Stimulated activated naive B cell treated with anti-CD40 and anti-IgM and Interleukin-4, amounts not matched to agents 10 μg/mL and 1 μg/mL and 100 μg/mL, for 72 hours (primary cell): ENCODE data around the gene AGBL1.

Experiments used
- ATAC-seq, 2 donors: fragments of 150-1000 bp; cut with Tn5 transposase; replicated peaks; 2 replicates each; pipeline ENCODE4 v1.10.0; 2021; ENCODE audit warnings: moderate library complexity in 1 of 2
- DNase-seq: peaks from one replicate; pipeline ENCODE4 v3.0.0; 2021
- H3K27ac Mint-ChIP-seq: one replicate; pipeline ENCODE4 v1.8.0; 2022; ENCODE audit warnings: mild to moderate bottlenecking, mixed read lengths
- H3K27me3 Mint-ChIP-seq, 2 donors: one replicate each; pipeline ENCODE4 v1.8.0; 2022; ENCODE audit warnings: mixed read lengths in 2 of 2
- H3K36me3 Mint-ChIP-seq, 2 donors: one replicate each; pipeline ENCODE4 v1.8.0; 2022; ENCODE audit warnings: mixed read lengths in 2 of 2, mild to moderate bottlenecking in 1 of 2
- H3K4me1 Mint-ChIP-seq, 2 donors: one replicate each; pipeline ENCODE4 v1.8.0; 2022; ENCODE audit warnings: mixed read lengths in 2 of 2, mild to moderate bottlenecking in 1 of 2
- H3K4me3 Mint-ChIP-seq, 2 donors: one replicate each; pipeline ENCODE4 v1.8.0; 2022; ENCODE audit warnings: mild to moderate bottlenecking in 2 of 2, mixed read lengths in 2 of 2, moderate library complexity in 1 of 2
- H3K9me3 Mint-ChIP-seq, 2 donors: one replicate each; pipeline ENCODE4 v1.8.0; 2022; ENCODE audit warnings: mixed read lengths in 2 of 2, mild to moderate bottlenecking in 1 of 2

The AGBL1 gene

GRCh38 chr15:86676002-86676401, 596.3 kb downstream of the AGBL1 start:
- DNase-seq (no peak), ATAC-seq (no peak)
- Mint-ChIP-seq H3K36me3 (no peaks in the 10 kb centered on the region), H3K27me3 (peaks cover 0 to 3% of the 10 kb centered on the region in 2 donors), H3K4me1 (no peaks in the 10 kb centered on the region), H3K27ac (no peak overlapping the region), H3K9me3 (no peaks in the 10 kb centered on the region), H3K4me3 (no peak overlapping the region)

GRCh38 chr15:86677278-86677677, 597.6 kb downstream of the AGBL1 start:
- no peak for DNase-seq
- Mint-ChIP-seq H3K4me1 (no peaks in the 10 kb centered on the region), H3K4me3 (no peak overlapping the region), H3K27me3 (peaks cover 0 to 5% of the 10 kb centered on the region in 2 donors), H3K9me3 (no peaks in the 10 kb centered on the region), H3K27ac (no peak overlapping the region), H3K36me3 (no peaks in the 10 kb centered on the region)
- no peak for ATAC-seq

- Mint-ChIP-seq H3K4me1 (no peaks in the 10 kb centered on the region), H3K36me3 (no peaks in the 10 kb centered on the region), H3K27me3 (peaks cover 0 to 8% of the 10 kb centered on the region in 2 donors), H3K27ac (no peak overlapping the region), H3K9me3 (peaks cover 2 to 4% of the 10 kb centered on the region in 2 donors), H3K4me3 (no peak overlapping the region)
- DNase-seq (no peak), ATAC-seq (no peak)
Observed at GRCh38 chr15:86685263-86685662, 605.6 kb downstream of the AGBL1 start.

- Mint-ChIP-seq H3K36me3 (no peaks in the 10 kb centered on the region), H3K27ac (no peak overlapping the region), H3K9me3 (peaks cover 8 to 12% of the 10 kb centered on the region in 2 donors), H3K4me3 (no peak overlapping the region), H3K4me1 (no peaks in the 10 kb centered on the region), H3K27me3 (no peaks in the 10 kb centered on the region)
- ATAC-seq, result no peak
- no peak for DNase-seq
Observed at GRCh38 chr15:86689006-86689405, 609.3 kb downstream of the AGBL1 start.

GRCh38 chr15:86690566-86690965, 610.9 kb downstream of the AGBL1 start:
- ATAC-seq, result no peak

GRCh38 chr15:86691091-86691663, 611.5 kb downstream of the AGBL1 start:
- Mint-ChIP-seq H3K36me3 (no peaks in the 10 kb centered on the region), H3K27ac (no peak overlapping the region), H3K9me3 (peaks cover 9 to 19% of the 10 kb centered on the region in 2 donors), H3K27me3 (no peaks in the 10 kb centered on the region), H3K4me1 (no peaks in the 10 kb centered on the region), H3K4me3 (no peak overlapping the region)
- no peak for DNase-seq
- no peak for ATAC-seq

More at GRCh38 chr15:86690566-86690965, 610.9 kb downstream of the AGBL1 start:
- Mint-ChIP-seq H3K36me3 (no peaks in the 10 kb centered on the region), H3K4me3 (no peak overlapping the region), H3K4me1 (no peaks in the 10 kb centered on the region), H3K27me3 (no peaks in the 10 kb centered on the region), H3K9me3 (peaks cover 9 to 18% of the 10 kb centered on the region in 2 donors), H3K27ac (no peak overlapping the region)
- DNase-seq, result no peak

GRCh38 chr15:86700864-86701610, 621.4 kb downstream of the AGBL1 start:
- no peak for ATAC-seq
- no peaks in the 10 kb centered on the region for H3K36me3 Mint-ChIP-seq
- H3K4me3 Mint-ChIP-seq, result no peak overlapping the region
- no peak for DNase-seq
- H3K27ac Mint-ChIP-seq, result no peak overlapping the region
- peaks cover 0 to 4% of the 10 kb centered on the region in 2 donors for H3K27me3 Mint-ChIP-seq
- peaks cover 0 to 3% of the 10 kb centered on the region in 2 donors for H3K9me3 Mint-ChIP-seq
- H3K4me1 Mint-ChIP-seq, result no peaks in the 10 kb centered on the region

- Mint-ChIP-seq H3K27ac (no peak overlapping the region), H3K27me3 (peaks cover 0 to 4% of the 10 kb centered on the region in 2 donors), H3K9me3 (peaks cover 0 to 3% of the 10 kb centered on the region in 2 donors), H3K4me3 (no peak overlapping the region), H3K36me3 (no peaks in the 10 kb centered on the region), H3K4me1 (no peaks in the 10 kb centered on the region)
- ATAC-seq (no peak), DNase-seq (no peak)
Observed at GRCh38 chr15:86701611-86701963, 621.9 kb downstream of the AGBL1 start.

GRCh38 chr15:86706813-86707212, 627.1 kb downstream of the AGBL1 start:
- H3K36me3 Mint-ChIP-seq, result no peaks in the 10 kb centered on the region
- DNase-seq (no peak), ATAC-seq (no peak)
- peaks cover 0 to 2% of the 10 kb centered on the region in 2 donors for H3K27me3 Mint-ChIP-seq
- H3K9me3 Mint-ChIP-seq, result peaks cover 0 to 4% of the 10 kb centered on the region in 2 donors
- no peak overlapping the region for H3K27ac Mint-ChIP-seq
- no peaks in the 10 kb centered on the region for H3K4me1 Mint-ChIP-seq
- H3K4me3 Mint-ChIP-seq, result no peak overlapping the region

GRCh38 chr15:86711476-86711875, 631.8 kb downstream of the AGBL1 start:
- Mint-ChIP-seq H3K27me3 (no peaks in the 10 kb centered on the region), H3K27ac (no peak overlapping the region), H3K36me3 (no peaks in the 10 kb centered on the region), H3K9me3 (peaks cover 0 to 2% of the 10 kb centered on the region in 2 donors), H3K4me3 (no peak overlapping the region), H3K4me1 (no peaks in the 10 kb centered on the region)
- no peak for DNase-seq
- no peak for ATAC-seq

- Mint-ChIP-seq H3K4me3 (no peak overlapping the region), H3K36me3 (no peaks in the 10 kb centered on the region), H3K9me3 (no peaks in the 10 kb centered on the region), H3K27me3 (no peaks in the 10 kb centered on the region), H3K27ac (no peak overlapping the region), H3K4me1 (no peaks in the 10 kb centered on the region)
- DNase-seq, result no peak
- ATAC-seq, result no peak
Observed at GRCh38 chr15:86714241-86714640, 634.6 kb downstream of the AGBL1 start.

GRCh38 chr15:86725628-86726027, 646.0 kb downstream of the AGBL1 start:
- Mint-ChIP-seq H3K4me1 (no peaks in the 10 kb centered on the region), H3K27me3 (peaks cover 0 to 5% of the 10 kb centered on the region in 2 donors), H3K9me3 (peaks cover 10 to 18% of the 10 kb centered on the region in 2 donors), H3K4me3 (no peak overlapping the region), H3K36me3 (no peaks in the 10 kb centered on the region), H3K27ac (no peak overlapping the region)
- no peak for ATAC-seq
- no peak for DNase-seq

GRCh38 chr15:86735247-86736040, 655.8 kb downstream of the AGBL1 start:
- DNase-seq, result no peak
- Mint-ChIP-seq H3K36me3 (no peaks in the 10 kb centered on the region), H3K27ac (no peak overlapping the region), H3K9me3 (peaks cover 0 to 6% of the 10 kb centered on the region in 2 donors), H3K4me3 (no peak overlapping the region), H3K27me3 (peaks cover 0 to 9% of the 10 kb centered on the region in 2 donors), H3K4me1 (no peaks in the 10 kb centered on the region)
- ATAC-seq, result no peak

GRCh38 chr15:86741917-86742316, 662.2 kb downstream of the AGBL1 start:
- no peak for DNase-seq
- no peaks in the 10 kb centered on the region for H3K36me3 Mint-ChIP-seq
- peaks cover 0 to 4% of the 10 kb centered on the region in 2 donors for H3K27me3 Mint-ChIP-seq
- H3K4me1 Mint-ChIP-seq, result no peaks in the 10 kb centered on the region
- peaks cover 0 to 8% of the 10 kb centered on the region in 2 donors for H3K9me3 Mint-ChIP-seq
- H3K27ac Mint-ChIP-seq, result no peak overlapping the region
- H3K4me3 Mint-ChIP-seq, result no peak overlapping the region
- ATAC-seq, result no peak
